GM18861 (cell line): ENCODE data around the gene TOLLIP.

Experiments
- ATAC-seq: cut with Tn5 transposase; IDR thresholded peaks from one replicate; pipeline ENCODE4 v1.9.1; 2021; ENCODE audit not compliant: unreplicated experiment

Gene TOLLIP

GRCh38 chr11:1299621-1300020 lies 9.8 kb downstream of the TOLLIP start:
- no peak for ATAC-seq

- no peak for ATAC-seq
Measured at GRCh38 chr11:1298695-1299492, 10.5 kb downstream of the TOLLIP start.

GRCh38 chr11:1297576-1298473 lies 11.6 kb downstream of the TOLLIP start:
- no peak for ATAC-seq

GRCh38 chr11:1297011-1297575 lies 12.3 kb downstream of the TOLLIP start:
- ATAC-seq = no peak

GRCh38 chr11:1296287-1296686 lies 13.1 kb downstream of the TOLLIP start:
- no peak for ATAC-seq

GRCh38 chr11:1295591-1295990 lies 13.8 kb downstream of the TOLLIP start:
- no peak for ATAC-seq

GRCh38 chr11:1295086-1295485 lies 14.3 kb downstream of the TOLLIP start:
- ATAC-seq = no peak

GRCh38 chr11:1293619-1294015 lies 15.8 kb downstream of the TOLLIP start:
- no peak for ATAC-seq

- ATAC-seq = no peak
Measured at GRCh38 chr11:1292644-1293618, 16.5 kb downstream of the TOLLIP start.

- ATAC-seq = no peak
Measured at GRCh38 chr11:1292018-1292643, 17.3 kb downstream of the TOLLIP start.

- ATAC-seq = no peak
Measured at GRCh38 chr11:1291295-1292017, 18.0 kb downstream of the TOLLIP start.

GRCh38 chr11:1290052-1291040 lies 19.1 kb downstream of the TOLLIP start:
- no peak for ATAC-seq

- no peak for ATAC-seq
Measured at GRCh38 chr11:1289211-1289935, 20.1 kb downstream of the TOLLIP start.

- ATAC-seq = no peak
Measured at GRCh38 chr11:1288426-1289151, 20.8 kb downstream of the TOLLIP start.

GRCh38 chr11:1287928-1288327 lies 21.5 kb downstream of the TOLLIP start:
- no peak for ATAC-seq

GRCh38 chr11:1285876-1286275 lies 23.6 kb downstream of the TOLLIP start:
- no peak for ATAC-seq

GRCh38 chr11:1285316-1285744 lies 24.1 kb downstream of the TOLLIP start:
- no peak for ATAC-seq
